Common myeloid progenitor, CD34-positive (primary cell): ENCODE data around the gene MSI2.
A peak's percentile ranks its signal among the peaks of the same experiment; 100 is the strongest.

ENCODE experiments used
- CTCF ChIA-PET: fragments of 350-600 bp; sonication (Branson Sonifier 250); formaldehyde crosslinking; loops from one replicate; lab custom pipeline; 2021; ENCODE audit warnings: antibody characterized with exemption; lab: Charles Lee
- POLR2A ChIA-PET: fragments of 350-600 bp; sonication (Branson Sonifier 250); formaldehyde crosslinking; loops from one replicate; lab custom pipeline; 2021; ENCODE audit warnings: antibody characterized with exemption; lab: Charles Lee
- DNase-seq, 3 donors: peaks; one replicate each; pipeline versions ENCODE4 v3.0.0 to v3.0.0-alpha.2; 2013
- H3K27ac ChIP-seq, 2 experiments: 1 replicate in 1 of 2; 2 replicates in 1 of 2; pipeline ENCODE4 v1.7.0; 2013; ENCODE audit warnings: inconsistent platforms in 2 of 2, low read length in 2 of 2, mild to moderate bottlenecking in 2 of 2, low read depth in 1 of 2, moderate library complexity in 1 of 2; ENCODE audit not compliant: severe bottlenecking in 2 of 2, insufficient read depth in 1 of 2, poor library complexity in 1 of 2
- H3K27me3 ChIP-seq, 5 experiments: replicated peaks in 2 of 5; 1 replicate in 3 of 5; 2 replicates in 2 of 5; pipeline versions ENCODE4 v1.6.1 to v1.7.0; 2013; ENCODE audit warnings: low read length in 4 of 5, mild to moderate bottlenecking in 2 of 5, moderate library complexity in 2 of 5, inconsistent platforms in 1 of 5; ENCODE audit not compliant: insufficient read depth in 5 of 5, control insufficient read depth in 4 of 5
- H3K36me3 ChIP-seq, 4 experiments: 1 replicate in 2 of 4; 2 replicates in 2 of 4; pipeline versions ENCODE4 v1.6.1 to v1.7.0; 2013; ENCODE audit warnings: low read length in 3 of 4, control low read depth in 1 of 4, mild to moderate bottlenecking in 1 of 4; ENCODE audit not compliant: control insufficient read depth in 4 of 4, insufficient read depth in 4 of 4
- H3K4me1 ChIP-seq, 4 experiments: 1 replicate in 3 of 4; 2 replicates in 1 of 4; pipeline versions ENCODE4 v1.6.1 to v1.7.1; 2013; ENCODE audit warnings: low read length in 3 of 4, mild to moderate bottlenecking in 3 of 4, control low read depth in 1 of 4, inconsistent platforms in 1 of 4, moderate library complexity in 1 of 4; ENCODE audit not compliant: control insufficient read depth in 4 of 4, insufficient read depth in 4 of 4; ENCODE audit errors: control extremely low read depth in 1 of 4
- H3K4me3 ChIP-seq, 7 experiments: 1 replicate in 4 of 7; 2 replicates in 3 of 7; pipeline versions ENCODE4 v1.5.1 to v1.7.0; 2013; ENCODE audit warnings: mild to moderate bottlenecking in 7 of 7, low read length in 6 of 7, moderate library complexity in 6 of 7, inconsistent platforms in 2 of 7, low read depth in 2 of 7, control low read depth in 1 of 7; ENCODE audit not compliant: insufficient read depth in 4 of 7, control insufficient read depth in 1 of 7; ENCODE audit errors: extremely low read depth in 1 of 7
- H3K9me3 ChIP-seq, 5 experiments: 1 replicate in 4 of 5; 2 replicates in 1 of 5; pipeline versions ENCODE4 v1.6.1 to v1.7.1; 2013; ENCODE audit warnings: low read length in 4 of 5, mild to moderate bottlenecking in 2 of 5, inconsistent platforms in 1 of 5, low read depth in 1 of 5, moderate library complexity in 1 of 5; ENCODE audit not compliant: control insufficient read depth in 4 of 5, insufficient read depth in 2 of 5; ENCODE audit errors: control extremely low read depth in 1 of 5
- WGBS: methylation state at CpG from one replicate; pipeline ENCODE4 v1.1.5; 2013; ENCODE audit not compliant: insufficient coverage; 5-methylcytosine and 5-hydroxymethylcytosine counted together

MSI2 gene

GRCh38 chr17:57530508-57530907 lies 274.2 kb downstream of the MSI2 start:
- Histone ChIP-seq H3K4me3 (no peak overlapping the region), H3K9me3 (no peaks in the 10 kb centered on the region), H3K27me3 (no peaks in the 10 kb centered on the region), H3K4me1 (peaks cover 3 to 86% (median 35%) of the 10 kb centered on the region in 4 experiments), H3K36me3 (peaks cover 10 to 60% (median 32%) of the 10 kb centered on the region in 4 experiments), H3K27ac (peak overlapping the region in 1 of 2 experiments; percentile 49)
- DNase-seq = peak in 1 of 3 donors; percentile 49
- POLR2A ChIA-PET = no interaction called here
- WGBS = 57% methylated on average over 3 of the region's 4 CpGs
- CTCF ChIA-PET = interaction anchor here (1.4 kb wide), 1 partner anchor 8 kb away, joined by 3 read pairs; no protein-coding TSS in a partner anchor

DNA sequence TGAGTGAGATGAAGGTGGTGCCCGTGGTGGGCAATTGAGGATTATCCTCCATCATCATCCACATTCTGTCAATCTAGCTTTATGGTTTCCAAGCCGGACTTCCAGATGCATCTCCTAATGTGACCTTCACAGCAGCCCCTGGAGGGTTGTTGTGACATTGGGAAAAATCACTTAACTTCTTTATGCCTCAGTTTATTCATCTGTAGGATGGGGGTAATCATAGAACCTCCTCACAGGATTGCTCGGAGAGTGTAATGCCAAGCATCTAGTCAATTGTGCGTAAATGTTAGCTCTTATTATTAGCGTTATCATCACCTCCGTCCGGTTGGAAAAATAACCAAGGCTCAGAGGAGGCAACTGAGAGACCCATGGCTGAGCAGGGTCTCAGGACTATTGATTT lies 274.8 kb downstream of the MSI2 start:
- H3K4me3 ChIP-seq = no peak overlapping the region
- ChIA-PET POLR2A (interaction anchor here (0.6 kb wide), 1 partner anchor 18 kb away, joined by 3 read pairs; no protein-coding TSS in a partner anchor), CTCF (interaction anchor here (1.4 kb wide), 1 partner anchor 9 kb away, joined by 3 read pairs; no protein-coding TSS in a partner anchor)
- no peaks in the 10 kb centered on the region for H3K27me3 ChIP-seq
- H3K36me3 ChIP-seq = peaks cover 10 to 61% (median 33%) of the 10 kb centered on the region in 4 experiments
- no peaks in the 10 kb centered on the region for H3K9me3 ChIP-seq
- H3K4me1 ChIP-seq = peaks cover 3 to 86% (median 37%) of the 10 kb centered on the region in 4 experiments
- no peak for DNase-seq
- no peak overlapping the region for H3K27ac ChIP-seq
- 96% methylated on average over 6 of the region's 7 CpGs for WGBS

GRCh38 chr17:57531648-57532504 lies 275.6 kb downstream of the MSI2 start:
- Histone ChIP-seq H3K9me3 (no peaks in the 10 kb centered on the region), H3K4me1 (peaks cover 3 to 90% (median 43%) of the 10 kb centered on the region in 4 experiments), H3K27me3 (no peaks in the 10 kb centered on the region), H3K36me3 (peaks cover 10 to 68% (median 34%) of the 10 kb centered on the region in 4 experiments), H3K4me3 (no peak overlapping the region), H3K27ac (no peak overlapping the region)
- no peak for DNase-seq
- ChIA-PET CTCF (interaction anchor here (1.2 to 2.4 kb wide), 3 partner anchors 9 to 127 kb away, joined by 3 to 5 read pairs (median 3); no protein-coding TSS in a partner anchor), POLR2A (interaction anchor here (0.6 kb wide), 1 partner anchor 18 kb away, joined by 3 read pairs; no protein-coding TSS in a partner anchor)
- WGBS = 81% methylated on average over 10 of the region's 19 CpGs

- Histone ChIP-seq H3K9me3 (no peaks in the 10 kb centered on the region), H3K4me3 (no peak overlapping the region), H3K27ac (peak overlapping the region in 1 of 2 experiments; percentile 7), H3K4me1 (peaks cover 3 to 92% (median 46%) of the 10 kb centered on the region in 4 experiments), H3K27me3 (no peaks in the 10 kb centered on the region), H3K36me3 (peaks cover 10 to 68% (median 34%) of the 10 kb centered on the region in 4 experiments)
- ChIA-PET POLR2A (no interaction called here), CTCF (interaction anchor here (1.2 to 2.4 kb wide), 2 partner anchors 9 to 128 kb away, joined by 3 to 5 read pairs; no protein-coding TSS in a partner anchor)
- no peak for DNase-seq
- 57% methylated on average over 6 of the region's 6 CpGs for WGBS
Measured at GRCh38 chr17:57532556-57532955, 276.2 kb downstream of the MSI2 start.

- Histone ChIP-seq H3K27ac (no peak overlapping the region), H3K4me1 (peaks cover 6 to 92% (median 47%) of the 10 kb centered on the region in 4 experiments), H3K36me3 (peaks cover 10 to 66% (median 34%) of the 10 kb centered on the region in 4 experiments), H3K4me3 (no peak overlapping the region), H3K27me3 (no peaks in the 10 kb centered on the region), H3K9me3 (no peaks in the 10 kb centered on the region)
- ChIA-PET POLR2A (no interaction called here), CTCF (interaction anchor here (1.2 to 2.4 kb wide), 2 partner anchors 9 to 128 kb away, joined by 3 to 5 read pairs; no protein-coding TSS in a partner anchor)
- DNase-seq = no peak
- 60% methylated on average over 4 of the region's 5 CpGs for WGBS
Measured at GRCh38 chr17:57532966-57533365, 276.6 kb downstream of the MSI2 start.

- 95% methylated on average over 3 of the region's 5 CpGs for WGBS
- H3K27ac ChIP-seq = peak overlapping the region in 1 of 2 experiments; percentile 11
- DNase-seq = no peak
- H3K4me1 ChIP-seq = peaks cover 9 to 92% (median 53%) of the 10 kb centered on the region in 4 experiments
- ChIA-PET POLR2A (no interaction called here), CTCF (interaction anchor here (2.4 kb wide), 1 partner anchor 8 kb away, joined by 5 read pairs; no protein-coding TSS in a partner anchor)
- peaks cover 8 to 66% (median 34%) of the 10 kb centered on the region in 4 experiments for H3K36me3 ChIP-seq
- no peak overlapping the region for H3K4me3 ChIP-seq
- no peaks in the 10 kb centered on the region for H3K27me3 ChIP-seq
- H3K9me3 ChIP-seq = no peaks in the 10 kb centered on the region
Measured at GRCh38 chr17:57533684-57534305, 277.5 kb downstream of the MSI2 start.
